SK-N-MC (cell line): ENCODE results near the gene ARID1A.

ENCODE experiments used
- EZH2 ChIP-seq: fragments of 200-600 bp; sonication (generic); IDR thresholded peaks from one replicate; pipeline ENCODE4 v1.6.1; 2017; ENCODE audit warnings: antibody characterized with exemption
- POLR2AphosphoS5 ChIP-seq: IDR thresholded peaks from 2 replicates; pipeline ENCODE4 v1.6.1; 2012; ENCODE audit warnings: mild to moderate bottlenecking, low read depth, low read length, borderline replicate concordance

GRCh38 chr1:26733392-26733791 lies 37.6 kb downstream of the ARID1A start:
- TF ChIP-seq EZH2 (no peak), POLR2AphosphoS5 (no peak)
